HL-60 (cell line): ENCODE data around the gene MAP3K1.

Experiments used
- DNase-seq, 2 experiments: peaks; one replicate each; pipeline ENCODE4 v3.0.0-alpha.2; 2010 to 2020; ENCODE audit warnings: low read depth in 1 of 2, low spot score in 1 of 2
- H3K27ac ChIP-seq: fragments of 250-450 bp; sonication (Bioruptor Pico); replicated peaks from 2 replicates; pipeline ENCODE4 v1.5.1; 2020; ENCODE audit warnings: mild to moderate bottlenecking, moderate library complexity
- H3K27me3 ChIP-seq: fragments of 250-450 bp; sonication (Bioruptor Pico); 2 replicates; pipeline ENCODE4 v1.5.1; 2021; ENCODE audit warnings: mild to moderate bottlenecking, moderate library complexity; ENCODE audit not compliant: insufficient read depth, poor library complexity, severe bottlenecking
- H3K4me3 ChIP-seq: replicated peaks from 2 replicates; pipeline ENCODE4 v1.5.1; 2011; ENCODE audit warnings: mild to moderate bottlenecking, control low read depth, low read length; ENCODE audit not compliant: insufficient read depth
- GABPA ChIP-seq: IDR thresholded peaks from 2 replicates; pipeline ENCODE4 v1.6.1; 2012; ENCODE audit warnings: low read depth
- POLR2AphosphoS5 ChIP-seq: IDR thresholded peaks from 2 replicates; pipeline ENCODE4 v1.6.1; 2012; ENCODE audit warnings: low read depth
- SPI1 ChIP-seq: IDR thresholded peaks from 2 replicates; pipeline ENCODE4 v1.6.1; 2012; ENCODE audit warnings: low read depth, mild to moderate bottlenecking, borderline replicate concordance
- TF ChIP-seq, protein P1 (sequence below): IDR thresholded peaks from 2 replicates; pipeline ENCODE4 v1.6.1; 2012; ENCODE audit warnings: low read depth; ENCODE audit not compliant: insufficient replicate concordance
- TF ChIP-seq, protein P2 (sequence below): IDR thresholded peaks from one replicate; pipeline ENCODE4 v1.5.1; 2011; ENCODE audit warnings: low read length, control low read depth, inconsistent platforms; ENCODE audit not compliant: insufficient read depth

The MAP3K1 gene

GRCh38 chr5:56829137-56829908 lies 14.0 kb downstream of the MAP3K1 start:
- H3K27ac ChIP-seq = no peak overlapping the region
- TF ChIP-seq, protein P1, sequence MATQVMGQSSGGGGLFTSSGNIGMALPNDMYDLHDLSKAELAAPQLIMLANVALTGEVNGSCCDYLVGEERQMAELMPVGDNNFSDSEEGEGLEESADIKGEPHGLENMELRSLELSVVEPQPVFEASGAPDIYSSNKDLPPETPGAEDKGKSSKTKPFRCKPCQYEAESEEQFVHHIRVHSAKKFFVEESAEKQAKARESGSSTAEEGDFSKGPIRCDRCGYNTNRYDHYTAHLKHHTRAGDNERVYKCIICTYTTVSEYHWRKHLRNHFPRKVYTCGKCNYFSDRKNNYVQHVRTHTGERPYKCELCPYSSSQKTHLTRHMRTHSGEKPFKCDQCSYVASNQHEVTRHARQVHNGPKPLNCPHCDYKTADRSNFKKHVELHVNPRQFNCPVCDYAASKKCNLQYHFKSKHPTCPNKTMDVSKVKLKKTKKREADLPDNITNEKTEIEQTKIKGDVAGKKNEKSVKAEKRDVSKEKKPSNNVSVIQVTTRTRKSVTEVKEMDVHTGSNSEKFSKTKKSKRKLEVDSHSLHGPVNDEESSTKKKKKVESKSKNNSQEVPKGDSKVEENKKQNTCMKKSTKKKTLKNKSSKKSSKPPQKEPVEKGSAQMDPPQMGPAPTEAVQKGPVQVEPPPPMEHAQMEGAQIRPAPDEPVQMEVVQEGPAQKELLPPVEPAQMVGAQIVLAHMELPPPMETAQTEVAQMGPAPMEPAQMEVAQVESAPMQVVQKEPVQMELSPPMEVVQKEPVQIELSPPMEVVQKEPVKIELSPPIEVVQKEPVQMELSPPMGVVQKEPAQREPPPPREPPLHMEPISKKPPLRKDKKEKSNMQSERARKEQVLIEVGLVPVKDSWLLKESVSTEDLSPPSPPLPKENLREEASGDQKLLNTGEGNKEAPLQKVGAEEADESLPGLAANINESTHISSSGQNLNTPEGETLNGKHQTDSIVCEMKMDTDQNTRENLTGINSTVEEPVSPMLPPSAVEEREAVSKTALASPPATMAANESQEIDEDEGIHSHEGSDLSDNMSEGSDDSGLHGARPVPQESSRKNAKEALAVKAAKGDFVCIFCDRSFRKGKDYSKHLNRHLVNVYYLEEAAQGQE = no peak
- TF ChIP-seq GABPA = no peak
- TF ChIP-seq POLR2AphosphoS5 = no peak
- TF ChIP-seq, protein P2, sequence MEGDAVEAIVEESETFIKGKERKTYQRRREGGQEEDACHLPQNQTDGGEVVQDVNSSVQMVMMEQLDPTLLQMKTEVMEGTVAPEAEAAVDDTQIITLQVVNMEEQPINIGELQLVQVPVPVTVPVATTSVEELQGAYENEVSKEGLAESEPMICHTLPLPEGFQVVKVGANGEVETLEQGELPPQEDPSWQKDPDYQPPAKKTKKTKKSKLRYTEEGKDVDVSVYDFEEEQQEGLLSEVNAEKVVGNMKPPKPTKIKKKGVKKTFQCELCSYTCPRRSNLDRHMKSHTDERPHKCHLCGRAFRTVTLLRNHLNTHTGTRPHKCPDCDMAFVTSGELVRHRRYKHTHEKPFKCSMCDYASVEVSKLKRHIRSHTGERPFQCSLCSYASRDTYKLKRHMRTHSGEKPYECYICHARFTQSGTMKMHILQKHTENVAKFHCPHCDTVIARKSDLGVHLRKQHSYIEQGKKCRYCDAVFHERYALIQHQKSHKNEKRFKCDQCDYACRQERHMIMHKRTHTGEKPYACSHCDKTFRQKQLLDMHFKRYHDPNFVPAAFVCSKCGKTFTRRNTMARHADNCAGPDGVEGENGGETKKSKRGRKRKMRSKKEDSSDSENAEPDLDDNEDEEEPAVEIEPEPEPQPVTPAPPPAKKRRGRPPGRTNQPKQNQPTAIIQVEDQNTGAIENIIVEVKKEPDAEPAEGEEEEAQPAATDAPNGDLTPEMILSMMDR = no peak
- no peak for TF ChIP-seq SPI1
- H3K4me3 ChIP-seq = no peak overlapping the region
- H3K27me3 ChIP-seq = no peaks in the 10 kb centered on the region
- DNase-seq = no peak

- H3K27me3 ChIP-seq = no peaks in the 10 kb centered on the region
- TF ChIP-seq, protein P1 = no peak
- TF ChIP-seq SPI1 (no peak), GABPA (no peak), POLR2AphosphoS5 (no peak)
- TF ChIP-seq, protein P2 = no peak
Measured at GRCh38 chr5:56831773-56832172, 16.4 kb downstream of the MAP3K1 start.

DNA sequence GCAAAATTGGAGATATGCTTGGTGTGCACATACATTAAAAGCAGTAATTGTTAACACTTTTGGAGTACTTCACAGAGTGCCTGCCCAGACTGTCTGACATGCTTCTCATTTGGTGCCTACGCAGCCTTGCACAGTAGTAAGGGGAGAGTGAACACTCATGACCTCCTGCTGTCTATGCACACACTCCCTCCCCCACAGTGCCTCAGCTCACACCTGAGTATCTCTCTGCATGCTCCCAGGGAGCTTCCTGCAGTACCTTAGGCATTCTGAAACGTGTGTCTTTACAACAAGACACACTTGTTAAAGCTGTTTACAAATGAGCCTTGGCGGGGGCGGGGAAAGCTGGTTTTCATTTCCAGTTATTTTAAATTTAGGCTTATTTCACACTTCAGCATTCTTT lies 18.0 kb downstream of the MAP3K1 start:
- no peak for DNase-seq
- Histone ChIP-seq H3K27ac (no peak overlapping the region), H3K27me3 (no peaks in the 10 kb centered on the region), H3K4me3 (no peak overlapping the region)
- TF ChIP-seq SPI1 (no peak), GABPA (no peak), POLR2AphosphoS5 (no peak)
- TF ChIP-seq, protein P1 = no peak
- TF ChIP-seq, protein P2 = no peak

More at GRCh38 chr5:56831773-56832172, 16.4 kb downstream of the MAP3K1 start:
- H3K4me3 ChIP-seq = no peak overlapping the region
- H3K27ac ChIP-seq = no peak overlapping the region
- DNase-seq = no peak
